ENCODE measurements around the gene KCNK2. TPM values are rescaled to one million over a fixed set of nuclear protein-coding genes. Genes with fewer than 3 reads are reported as not detected.
A peak's percentile ranks its signal among the peaks of the same experiment; 100 is the strongest.

Gene KCNK2
- total RNA-seq, 1 donor from 2014 or later, result 7.4 TPM

GRCh38 chr1:215140135-215140534, 57.6 kb downstream of the KCNK2 start:
- Mint-ChIP-seq H3K27ac (no peak overlapping the region), H3K9me3 (peaks cover 19% of the 10 kb centered on the region), H3K4me1 (no peaks in the 10 kb centered on the region), H3K27me3 (ENCODE audit: low read depth) (no peaks in the 10 kb centered on the region), H3K36me3 (peaks cover 5% of the 10 kb centered on the region), H3K4me3 (no peak overlapping the region)
- no peak for TF ChIP-seq CTCF (IDR thresholded peaks at IDR 0.05; ENCODE audit: unreplicated experiment)
- DNase-seq (ENCODE audit: low spot score in 2 of 2, unreplicated experiment in 2 of 2), result no peak

GRCh38 chr1:215141460-215141859, 58.9 kb downstream of the KCNK2 start:
- H3K27ac Mint-ChIP-seq, result no peak overlapping the region

GRCh38 chr1:215143497-215143896, 61.0 kb downstream of the KCNK2 start:
- DNase-seq (ENCODE audit: low spot score in 2 of 2, unreplicated experiment in 2 of 2), result no peak
- no peaks in the 10 kb centered on the region for H3K4me1 Mint-ChIP-seq
- H3K27ac Mint-ChIP-seq, result no peak overlapping the region
- H3K27me3 Mint-ChIP-seq (ENCODE audit: low read depth), result no peaks in the 10 kb centered on the region
- no peak for TF ChIP-seq CTCF (IDR thresholded peaks at IDR 0.05; ENCODE audit: unreplicated experiment)
- H3K9me3 Mint-ChIP-seq, result peaks cover 19% of the 10 kb centered on the region
- H3K4me3 Mint-ChIP-seq, result no peak overlapping the region
- peaks cover 5% of the 10 kb centered on the region for H3K36me3 Mint-ChIP-seq

More at GRCh38 chr1:215141460-215141859, 58.9 kb downstream of the KCNK2 start:
- Mint-ChIP-seq H3K27me3 (ENCODE audit: low read depth) (no peaks in the 10 kb centered on the region), H3K4me3 (no peak overlapping the region), H3K9me3 (peaks cover 19% of the 10 kb centered on the region), H3K4me1 (no peaks in the 10 kb centered on the region), H3K36me3 (peaks cover 5% of the 10 kb centered on the region)
- TF ChIP-seq CTCF (IDR thresholded peaks at IDR 0.05; ENCODE audit: unreplicated experiment), result no peak
- DNase-seq (ENCODE audit: low spot score in 2 of 2, unreplicated experiment in 2 of 2), result no peak

- DNase-seq (ENCODE audit: low spot score in 2 of 2, unreplicated experiment in 2 of 2), result peak in 1 of 2 experiments; percentile 39
- peaks cover 13% of the 10 kb centered on the region for H3K9me3 Mint-ChIP-seq
These were observed 63.9 kb downstream of the KCNK2 start for GRCh38 chr1:215146240-215146975.

GRCh38 chr1:215147024-215147423, 64.5 kb downstream of the KCNK2 start:
- Mint-ChIP-seq H3K27ac (no peak overlapping the region), H3K36me3 (peaks cover 2% of the 10 kb centered on the region), H3K4me3 (no peak overlapping the region), H3K27me3 (ENCODE audit: low read depth) (no peaks in the 10 kb centered on the region), H3K4me1 (no peaks in the 10 kb centered on the region), H3K9me3 (peaks cover 9% of the 10 kb centered on the region)
- DNase-seq (ENCODE audit: low spot score in 2 of 2, unreplicated experiment in 2 of 2), result no peak
- no peak for TF ChIP-seq CTCF (IDR thresholded peaks at IDR 0.05; ENCODE audit: unreplicated experiment)

More at GRCh38 chr1:215146240-215146975, 63.9 kb downstream of the KCNK2 start:
- H3K4me3 Mint-ChIP-seq, result no peak overlapping the region
- no peaks in the 10 kb centered on the region for H3K4me1 Mint-ChIP-seq
- peaks cover 5% of the 10 kb centered on the region for H3K36me3 Mint-ChIP-seq
- H3K27ac Mint-ChIP-seq, result no peak overlapping the region
- peak; percentile 48 for TF ChIP-seq CTCF (IDR thresholded peaks at IDR 0.05; ENCODE audit: unreplicated experiment)
- no peaks in the 10 kb centered on the region for H3K27me3 Mint-ChIP-seq (ENCODE audit: low read depth)
